HG03097 (cell line): ENCODE results near the gene WDR35.

Source experiments
- ATAC-seq: cut with Tn5 transposase; IDR thresholded peaks from one replicate; pipeline ENCODE4 v1.9.1; 2021; ENCODE audit not compliant: unreplicated experiment, low FRiP score

Gene WDR35

GRCh38 chr2:19874726-19875125 lies 115.2 kb downstream of the WDR35 start:
- no peak for ATAC-seq

DNA sequence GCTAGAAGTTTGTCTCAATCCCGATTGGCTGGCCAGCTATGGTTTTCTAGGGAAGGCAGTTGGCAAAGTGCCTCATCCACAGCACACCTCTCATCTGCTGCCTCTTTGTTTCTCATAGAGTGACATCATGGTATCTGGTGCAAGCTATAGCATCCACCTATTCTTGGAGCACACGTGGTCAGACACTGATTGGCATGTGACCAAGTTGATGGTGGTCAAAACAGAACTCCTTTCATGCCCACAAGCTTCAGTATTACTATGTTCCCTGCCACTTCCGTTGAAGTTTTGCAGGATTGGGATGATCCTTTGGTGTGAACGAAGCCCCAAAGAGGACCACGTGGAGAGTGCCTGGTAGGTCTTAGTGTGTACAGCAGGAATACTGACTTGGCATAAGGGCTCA lies 116.9 kb downstream of the WDR35 start:
- no peak for ATAC-seq

DNA sequence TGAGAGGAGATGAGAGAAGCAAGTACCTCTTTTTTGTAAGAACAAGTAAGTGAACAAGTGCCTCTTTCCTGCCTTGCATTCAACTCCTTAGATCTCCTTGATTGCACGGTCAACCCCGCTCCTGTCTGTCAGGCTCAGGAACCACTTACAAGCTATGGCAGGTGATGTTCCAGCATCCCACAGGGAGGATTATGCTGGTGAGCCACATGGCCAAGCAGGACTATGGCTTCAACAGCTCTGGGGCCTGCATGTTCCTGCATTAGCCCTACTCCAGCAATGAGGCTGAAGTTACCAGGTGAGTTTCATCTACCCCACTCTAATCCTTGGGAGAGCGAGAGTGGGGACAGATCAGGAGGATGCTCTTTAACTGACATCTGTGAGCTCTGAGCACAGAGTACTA lies 117.6 kb downstream of the WDR35 start:
- no peak for ATAC-seq

GRCh38 chr2:19871836-19872235 lies 118.1 kb downstream of the WDR35 start:
- no peak for ATAC-seq

GRCh38 chr2:19870792-19871191 lies 119.1 kb downstream of the WDR35 start:
- no peak for ATAC-seq

DNA sequence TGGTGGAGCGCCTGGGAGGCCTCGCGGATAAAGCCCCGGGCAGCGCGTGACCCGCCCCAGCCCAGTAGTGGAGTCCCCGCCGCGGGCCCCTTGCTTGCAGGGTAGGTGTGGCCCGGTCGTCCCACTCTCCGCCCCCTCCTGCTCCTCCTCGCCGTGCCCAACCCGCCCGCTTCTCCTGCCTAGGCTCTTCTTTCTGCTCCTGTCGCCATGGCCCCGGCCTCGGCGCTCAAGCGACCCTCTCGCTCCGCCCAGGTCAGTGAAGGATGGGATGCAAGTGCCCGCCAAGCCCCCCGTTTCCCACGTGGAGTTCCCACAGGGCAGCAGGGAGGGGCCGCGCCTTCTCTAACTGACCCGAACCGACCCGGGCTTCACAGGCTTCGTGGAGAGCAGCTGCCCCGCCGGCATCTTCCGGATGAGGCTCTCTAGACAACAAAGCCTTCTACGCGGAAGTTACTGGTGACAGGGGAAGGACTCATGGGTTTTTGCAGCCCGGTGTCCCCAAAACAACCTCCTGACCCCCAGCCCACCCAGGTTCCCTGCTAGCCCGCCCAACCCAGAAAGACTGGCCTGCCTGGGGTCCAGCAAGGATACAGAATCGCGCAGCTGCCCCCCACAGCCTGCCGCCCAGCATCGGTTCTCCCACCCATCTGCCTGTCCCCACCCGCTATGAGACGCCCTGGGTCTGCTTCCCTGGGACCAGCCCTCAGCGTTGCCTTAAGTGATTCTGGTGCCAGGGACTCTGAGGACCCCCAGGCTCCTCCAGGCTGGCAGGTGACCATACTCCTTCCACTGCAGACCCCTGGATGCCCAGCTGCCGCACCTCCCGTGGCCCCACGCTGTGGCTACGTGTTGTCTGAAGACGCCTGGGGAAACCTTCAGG lies 121.0 kb downstream of the WDR35 start:
- no peak for ATAC-seq

GRCh38 chr2:19868224-19868623 lies 121.7 kb downstream of the WDR35 start:
- no peak for ATAC-seq

GRCh38 chr2:19866771-19867170 lies 123.1 kb downstream of the WDR35 start:
- peak; percentile 48 for ATAC-seq

DNA sequence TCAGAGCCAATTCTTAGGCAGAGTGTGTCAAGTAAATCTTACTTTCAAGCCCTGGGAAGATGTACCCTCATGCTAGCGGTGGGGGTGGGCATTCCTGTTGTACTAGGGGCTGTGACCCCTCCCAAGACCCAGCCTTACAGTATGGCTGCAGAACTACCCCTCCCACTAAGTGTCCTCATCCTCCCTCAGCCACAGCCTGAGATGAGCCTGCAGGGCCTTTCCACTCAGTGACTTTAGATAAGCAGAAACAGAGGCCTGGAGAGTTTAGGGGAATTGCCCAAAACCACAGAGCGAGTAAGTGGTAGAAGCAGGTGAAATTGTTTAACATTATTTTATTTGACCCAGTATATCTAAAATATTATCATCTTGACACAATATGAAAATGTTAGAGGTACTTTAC lies 124.8 kb downstream of the WDR35 start:
- no peak for ATAC-seq

- ATAC-seq, result no peak
These were observed 125.5 kb downstream of the WDR35 start for GRCh38 chr2:19864381-19864780.

DNA sequence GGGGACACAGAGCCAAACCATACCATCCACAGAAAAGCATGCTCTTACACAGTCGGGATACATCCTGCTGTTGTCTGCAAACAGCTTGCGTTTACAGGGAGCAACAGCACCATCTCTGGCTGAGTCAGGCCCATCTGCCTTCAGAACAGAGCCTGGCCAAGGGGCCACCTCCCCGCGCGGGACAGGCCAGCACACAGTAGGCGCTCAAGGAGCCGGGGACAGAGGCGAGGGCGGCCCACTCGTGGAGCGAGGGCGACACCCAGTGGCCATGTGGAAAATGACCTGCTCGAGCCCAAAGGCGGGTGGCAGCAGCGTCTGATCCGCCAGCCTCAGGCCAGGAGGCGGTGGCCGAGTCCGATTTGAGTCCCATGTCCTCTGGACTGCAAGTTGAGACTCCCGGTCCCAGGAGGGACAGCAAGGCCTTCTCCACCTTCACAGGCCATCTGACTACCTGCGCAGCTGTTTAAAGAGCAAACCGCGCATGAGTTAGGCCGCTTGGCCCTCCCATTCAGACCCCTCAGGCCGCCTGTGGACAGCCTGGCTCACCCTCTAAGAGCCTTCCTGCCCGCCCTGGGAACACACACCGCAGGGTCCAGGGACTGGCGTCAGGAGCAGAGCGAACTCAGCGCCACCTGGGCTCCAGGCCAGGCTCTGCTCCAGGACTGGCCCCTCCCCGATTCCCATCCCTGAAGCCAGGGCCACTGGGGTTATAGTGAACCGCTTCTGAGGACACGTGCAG lies 126.4 kb downstream of the WDR35 start:
- ATAC-seq, result peak; percentile 74

DNA sequence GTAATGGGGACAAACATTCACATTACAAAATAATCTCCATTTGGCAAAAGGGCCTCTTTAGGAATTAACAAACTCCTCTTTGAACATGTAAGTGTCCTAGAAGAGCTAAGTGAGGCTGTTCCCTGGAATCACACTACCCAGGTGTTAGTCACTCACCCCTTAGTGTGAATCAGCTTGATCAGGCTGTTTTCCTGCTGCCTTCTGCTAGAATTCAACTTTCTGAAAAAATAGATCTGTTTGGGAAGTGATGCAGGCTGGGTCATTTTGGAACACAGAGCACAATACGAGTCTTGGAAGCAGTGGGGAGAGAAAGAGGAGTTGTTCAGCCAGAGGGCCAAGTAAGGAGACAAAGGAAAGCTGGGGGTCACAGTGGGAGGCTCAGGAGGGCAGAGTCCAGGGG lies 128.1 kb downstream of the WDR35 start:
- ATAC-seq, result no peak
